PFSK-1 (cell line): ENCODE data around the gene TBKBP1.
A peak's percentile ranks its signal among the peaks of the same experiment; 100 is the strongest.

Experiments used
- FOXP2 ChIP-seq: optimal IDR thresholded peaks from 2 replicates; pipeline ENCODE3; 2011; ENCODE audit warnings: borderline replicate concordance, control low read depth, inconsistent platforms; ENCODE audit not compliant: insufficient read depth; ENCODE audit errors: extremely low read length, extremely low read depth
- POLR2AphosphoS5 ChIP-seq: IDR thresholded peaks from 2 replicates; pipeline ENCODE4 v1.6.1; 2012; ENCODE audit warnings: low read depth, mild to moderate bottlenecking, control low read depth, low read length, moderate library complexity
- REST ChIP-seq, 2 experiments: IDR thresholded peaks; 2 replicates each; pipeline versions ENCODE4 v1.6.1 to v1.8.0; 2011 to 2012; ENCODE audit warnings: low read depth in 2 of 2, low read length in 2 of 2, control low read depth in 1 of 2, inconsistent platforms in 1 of 2, mild to moderate bottlenecking in 1 of 2, moderate library complexity in 1 of 2; ENCODE audit not compliant: insufficient read depth in 1 of 2
- SIN3A ChIP-seq: IDR thresholded peaks from 2 replicates; pipeline ENCODE4 v1.6.1; 2012; ENCODE audit warnings: mild to moderate bottlenecking, low read length, moderate library complexity, borderline replicate concordance; ENCODE audit not compliant: insufficient read depth
- TAF1 ChIP-seq: IDR thresholded peaks from 2 replicates; pipeline ENCODE4 v1.6.1; 2012; ENCODE audit warnings: low read length, control low read depth, borderline replicate concordance; ENCODE audit not compliant: insufficient read depth

TBKBP1 gene

DNA sequence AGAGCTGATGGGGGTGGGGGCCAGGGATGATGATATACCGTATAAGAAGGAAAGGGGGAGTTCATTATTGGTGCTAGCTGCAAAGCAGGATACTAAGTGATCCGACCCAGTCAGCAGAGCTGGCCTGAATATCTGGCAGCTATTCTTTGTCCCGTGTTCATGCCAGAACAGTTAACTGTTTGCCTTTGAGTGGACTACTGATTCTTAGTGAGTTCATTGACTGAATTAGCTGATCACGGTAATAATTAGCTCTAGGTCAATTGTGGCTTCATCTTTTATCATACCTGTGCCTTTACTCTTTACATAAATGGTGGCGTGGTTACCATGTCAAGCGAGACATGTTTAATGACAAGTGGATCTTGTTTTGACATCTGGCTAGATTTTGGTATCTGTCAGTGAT, 39.0 kb upstream of the TBKBP1 start:
- no peak for TF ChIP-seq FOXP2
- no peak for TF ChIP-seq TAF1
- no peak for TF ChIP-seq REST (IDR thresholded peaks at IDR 0.05; ENCODE audit: insufficient read depth in 1 of 2, low read depth in 2 of 2, low read length in 2 of 2)
- TF ChIP-seq SIN3A, result no peak
- no peak for TF ChIP-seq POLR2AphosphoS5

DNA sequence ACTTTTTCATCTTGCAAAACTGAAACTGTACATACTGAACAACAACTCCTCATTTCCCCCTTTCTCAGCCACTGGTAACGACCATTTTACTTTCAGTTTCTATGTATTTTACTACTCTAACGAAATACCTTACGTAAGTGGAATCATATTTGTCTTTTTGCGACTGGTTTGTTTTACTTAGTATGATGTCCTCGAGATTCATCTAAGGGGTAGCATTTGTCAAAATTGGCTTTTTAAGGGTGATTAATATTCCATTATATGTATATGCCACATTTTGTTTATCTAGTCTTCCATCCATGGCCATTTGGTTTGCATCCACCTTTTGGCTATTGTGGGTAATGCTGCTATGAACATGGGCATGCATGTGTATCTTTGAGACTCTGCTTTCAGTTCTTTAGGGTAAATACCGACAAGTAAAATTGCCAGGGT, 33.9 kb upstream of the TBKBP1 start:
- TF ChIP-seq POLR2AphosphoS5 (no peak; the same call in 1 of the 2 replicates), TAF1 (no peak), FOXP2 (no peak), REST (IDR thresholded peaks at IDR 0.05; ENCODE audit: insufficient read depth in 1 of 2, low read depth in 2 of 2, low read length in 2 of 2) (no peak), SIN3A (no peak)

GRCh38 chr17:47663912-47664623, 29.9 kb upstream of the TBKBP1 start:
- no peak for TF ChIP-seq TAF1
- no peak for TF ChIP-seq SIN3A
- TF ChIP-seq POLR2AphosphoS5, result peak; percentile 36; the same call in 1 of the 2 replicates
- TF ChIP-seq FOXP2, result no peak
- no peak for TF ChIP-seq REST (IDR thresholded peaks at IDR 0.05; ENCODE audit: insufficient read depth in 1 of 2, low read depth in 2 of 2, low read length in 2 of 2)

DNA sequence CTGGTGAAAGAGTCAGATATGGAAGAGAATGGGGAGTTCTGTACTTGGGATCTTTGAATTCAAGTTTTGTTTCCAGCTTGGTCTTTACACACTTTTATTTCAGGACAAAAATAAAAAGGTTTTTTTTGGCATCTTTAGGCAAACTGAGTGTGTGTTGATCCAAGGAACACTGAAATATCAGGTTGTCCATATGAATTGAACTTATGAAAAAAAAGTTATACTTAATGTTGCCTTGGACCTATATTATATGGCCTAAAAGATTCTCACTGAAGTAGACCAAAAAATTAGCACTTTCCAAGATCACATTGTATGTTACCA, 29.4 kb upstream of the TBKBP1 start:
- TF ChIP-seq REST (IDR thresholded peaks at IDR 0.05; ENCODE audit: insufficient read depth in 1 of 2, low read depth in 2 of 2, low read length in 2 of 2) (no peak), TAF1 (no peak), FOXP2 (no peak), SIN3A (no peak), POLR2AphosphoS5 (no peak)
